ENCODE data around the gene BTC. TPM values are rescaled to one million over a fixed set of nuclear protein-coding genes. Genes with fewer than 3 reads are reported as not detected.

The BTC gene
- total and polyA plus RNA-seq, 9 of the 15 experiments (the other 6 are each of a cell fraction or from before 2014, with no cell fraction given), result not detected

DNA sequence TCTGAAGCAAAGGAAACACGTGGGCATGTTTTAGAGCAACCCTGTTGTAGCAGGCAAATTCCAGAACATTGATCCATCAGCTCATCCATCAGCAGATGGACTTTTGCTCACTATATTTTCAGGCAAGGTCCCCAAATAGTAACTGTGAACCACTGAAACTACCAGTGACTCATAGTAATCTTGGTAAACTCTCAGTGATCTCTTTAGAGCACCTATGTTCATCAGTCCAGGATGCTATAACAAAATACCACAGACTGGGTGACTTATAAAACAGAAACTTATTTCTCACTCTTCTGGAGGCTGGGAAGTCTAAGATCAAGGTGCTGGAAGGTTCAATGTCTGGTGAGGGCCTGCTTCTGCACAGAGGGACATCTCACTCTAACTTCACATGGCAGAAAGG, 28.9 kb upstream of the BTC start:
- no peak for ATAC-seq
- BruUV-seq (replicated peaks), result no TSS peak
- WGBS (ENCODE audit: insufficient coverage, low coverage, missing lambda C conversion rate), result 0% methylated on average over 1 of the region's 1 CpG
- no peaks in the 10 kb centered on the region for H3K9me1 ChIP-seq (ENCODE audit: control insufficient read depth, insufficient read depth, low read length)
- H3K27ac ChIP-seq (ENCODE audit: extremely low read depth, low read depth, low read length), result no peak overlapping the region
- intact Hi-C loops (cut with micrococcal nuclease) (no loop called here), in situ Hi-C loops (cut with MboI) (no loop called here)
- H3K27me3 ChIP-seq (ENCODE audit: control insufficient read depth in 2 of 2, insufficient read depth in 2 of 2, low read length in 2 of 2), result no peaks in the 10 kb centered on the region
- CTCF ChIA-PET (ENCODE audit: low intra/inter-chr PET ratio), result no interaction called here
- FAIRE-seq, result no peak
- TF ChIP-seq, protein P1, sequence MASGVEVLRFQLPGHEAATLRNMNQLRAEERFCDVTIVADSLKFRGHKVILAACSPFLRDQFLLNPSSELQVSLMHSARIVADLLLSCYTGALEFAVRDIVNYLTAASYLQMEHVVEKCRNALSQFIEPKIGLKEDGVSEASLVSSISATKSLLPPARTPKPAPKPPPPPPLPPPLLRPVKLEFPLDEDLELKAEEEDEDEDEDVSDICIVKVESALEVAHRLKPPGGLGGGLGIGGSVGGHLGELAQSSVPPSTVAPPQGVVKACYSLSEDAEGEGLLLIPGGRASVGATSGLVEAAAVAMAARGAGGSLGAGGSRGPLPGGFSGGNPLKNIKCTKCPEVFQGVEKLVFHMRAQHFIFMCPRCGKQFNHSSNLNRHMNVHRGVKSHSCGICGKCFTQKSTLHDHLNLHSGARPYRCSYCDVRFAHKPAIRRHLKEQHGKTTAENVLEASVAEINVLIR (CRISPR knock-in tag; IDR thresholded peaks at IDR 0.05), result no peak
- TF ChIP-seq, protein P2, sequence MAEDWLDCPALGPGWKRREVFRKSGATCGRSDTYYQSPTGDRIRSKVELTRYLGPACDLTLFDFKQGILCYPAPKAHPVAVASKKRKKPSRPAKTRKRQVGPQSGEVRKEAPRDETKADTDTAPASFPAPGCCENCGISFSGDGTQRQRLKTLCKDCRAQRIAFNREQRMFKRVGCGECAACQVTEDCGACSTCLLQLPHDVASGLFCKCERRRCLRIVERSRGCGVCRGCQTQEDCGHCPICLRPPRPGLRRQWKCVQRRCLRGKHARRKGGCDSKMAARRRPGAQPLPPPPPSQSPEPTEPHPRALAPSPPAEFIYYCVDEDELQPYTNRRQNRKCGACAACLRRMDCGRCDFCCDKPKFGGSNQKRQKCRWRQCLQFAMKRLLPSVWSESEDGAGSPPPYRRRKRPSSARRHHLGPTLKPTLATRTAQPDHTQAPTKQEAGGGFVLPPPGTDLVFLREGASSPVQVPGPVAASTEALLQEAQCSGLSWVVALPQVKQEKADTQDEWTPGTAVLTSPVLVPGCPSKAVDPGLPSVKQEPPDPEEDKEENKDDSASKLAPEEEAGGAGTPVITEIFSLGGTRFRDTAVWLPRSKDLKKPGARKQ (CRISPR knock-in tag; IDR thresholded peaks at IDR 0.05), result no peak
- no peak for TF ChIP-seq ZNF133 (CRISPR knock-in tag; IDR thresholded peaks at IDR 0.05)
- POLR2A ChIA-PET, result no interaction called here
- H3K9ac ChIP-seq (ENCODE audit: insufficient read depth in 1 of 2, low read depth in 2 of 2, low read length in 2 of 2), result no peak overlapping the region
- no peak overlapping the region for H2AFZ ChIP-seq (ENCODE audit: low read depth, low read length)
- no peaks in the 10 kb centered on the region for H4K20me1 ChIP-seq (replicated peaks; ENCODE audit: control insufficient read depth, insufficient read depth, low read length)
- no peaks in the 10 kb centered on the region for H3K4me1 ChIP-seq (replicated peaks in 1 of 2; ENCODE audit: control insufficient read depth in 2 of 2, insufficient read depth in 2 of 2, low read length in 2 of 2)
- no peak overlapping the region for H3K4me2 ChIP-seq (ENCODE audit: insufficient read depth, low read length)
- H3K9me3 ChIP-seq (replicated peaks; ENCODE audit: control insufficient read depth, insufficient read depth, low read depth, low read length), result no peaks in the 10 kb centered on the region
- no peak for DNase-seq (ENCODE audit: extremely low read depth in 1 of 4, low spot score in 3 of 4)
- no peaks in the 10 kb centered on the region for H3K79me2 ChIP-seq (ENCODE audit: control insufficient read depth, insufficient read depth, low read length)
- H3K4me3 ChIP-seq, result no peak overlapping the region
- no peaks in the 10 kb centered on the region for H3K36me3 ChIP-seq (ENCODE audit: control insufficient read depth, insufficient read depth, low read length)

DNA sequence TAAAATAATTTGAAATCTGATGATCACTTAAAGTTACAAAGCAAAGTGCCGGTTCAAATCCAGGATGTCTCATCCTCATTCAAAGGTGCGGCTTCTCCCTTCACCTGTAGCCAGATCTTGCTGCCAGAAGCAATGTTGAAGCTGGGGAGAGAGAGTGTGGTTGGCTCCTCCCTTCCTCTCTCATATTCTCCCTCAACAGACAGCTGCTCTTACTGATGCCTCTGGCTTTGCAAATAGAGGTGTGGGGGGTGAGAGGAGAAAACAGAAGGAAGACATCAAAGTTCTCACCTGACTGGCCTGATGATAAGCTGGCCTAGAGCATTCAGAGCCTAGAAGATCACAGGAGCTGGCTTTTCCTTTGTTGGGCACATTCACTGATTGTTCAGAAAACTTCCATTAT, 28.3 kb upstream of the BTC start:
- intact Hi-C loops (cut with micrococcal nuclease), result no loop called here
- no peak for TF ChIP-seq TRIM28 (IDR thresholded peaks at IDR 0.05)
- TF ChIP-seq, protein P3, sequence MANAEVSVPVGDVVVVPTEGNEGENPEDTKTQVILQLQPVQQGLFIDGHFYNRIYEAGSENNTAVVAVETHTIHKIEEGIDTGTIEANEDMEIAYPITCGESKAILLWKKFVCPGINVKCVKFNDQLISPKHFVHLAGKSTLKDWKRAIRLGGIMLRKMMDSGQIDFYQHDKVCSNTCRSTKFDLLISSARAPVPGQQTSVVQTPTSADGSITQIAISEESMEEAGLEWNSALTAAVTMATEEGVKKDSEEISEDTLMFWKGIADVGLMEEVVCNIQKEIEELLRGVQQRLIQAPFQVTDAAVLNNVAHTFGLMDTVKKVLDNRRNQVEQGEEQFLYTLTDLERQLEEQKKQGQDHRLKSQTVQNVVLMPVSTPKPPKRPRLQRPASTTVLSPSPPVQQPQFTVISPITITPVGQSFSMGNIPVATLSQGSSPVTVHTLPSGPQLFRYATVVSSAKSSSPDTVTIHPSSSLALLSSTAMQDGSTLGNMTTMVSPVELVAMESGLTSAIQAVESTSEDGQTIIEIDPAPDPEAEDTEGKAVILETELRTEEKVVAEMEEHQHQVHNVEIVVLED (CRISPR knock-in tag; IDR thresholded peaks at IDR 0.05), result no peak
- no peak for TF ChIP-seq RBM39 (optimal IDR thresholded peaks at IDR 0.05; ENCODE audit: low read depth, low read length)
- no peak for TF ChIP-seq ARHGAP35 (IDR thresholded peaks at IDR 0.05; ENCODE audit: partially characterized antibody)
- no peak for TF ChIP-seq ZNF76 (CRISPR knock-in tag; IDR thresholded peaks at IDR 0.05; ENCODE audit: borderline replicate concordance)
- no peak for TF ChIP-seq TEAD2 (tag; IDR thresholded peaks at IDR 0.05)
- TF ChIP-seq NFYB (IDR thresholded peaks at IDR 0.05; ENCODE audit: extremely low read depth, insufficient read length), result no peak
- TF ChIP-seq KLF10 (CRISPR knock-in tag; IDR thresholded peaks at IDR 0.05), result no peak
- no peak for TF ChIP-seq ZNF444 (CRISPR knock-in tag; IDR thresholded peaks at IDR 0.05)

More for the DNA sequence above, 28.3 kb upstream of the BTC start:
- Histone ChIP-seq H3K9ac (ENCODE audit: insufficient read depth in 1 of 2, low read depth in 2 of 2, low read length in 2 of 2) (no peak overlapping the region), H3K9me1 (ENCODE audit: control insufficient read depth, insufficient read depth, low read length) (no peaks in the 10 kb centered on the region), H3K4me2 (ENCODE audit: insufficient read depth, low read length) (no peak overlapping the region), H2AFZ (ENCODE audit: low read depth, low read length) (no peak overlapping the region), H3K4me1 (replicated peaks in 1 of 2; ENCODE audit: control insufficient read depth in 2 of 2, insufficient read depth in 2 of 2, low read length in 2 of 2) (no peaks in the 10 kb centered on the region), H3K36me3 (ENCODE audit: control insufficient read depth, insufficient read depth, low read length) (no peaks in the 10 kb centered on the region), H4K20me1 (replicated peaks; ENCODE audit: control insufficient read depth, insufficient read depth, low read length) (no peaks in the 10 kb centered on the region), H3K27me3 (ENCODE audit: control insufficient read depth in 2 of 2, insufficient read depth in 2 of 2, low read length in 2 of 2) (no peaks in the 10 kb centered on the region), H3K4me3 (no peak overlapping the region), H3K9me3 (replicated peaks; ENCODE audit: control insufficient read depth, insufficient read depth, low read depth, low read length) (no peaks in the 10 kb centered on the region), H3K79me2 (ENCODE audit: control insufficient read depth, insufficient read depth, low read length) (no peaks in the 10 kb centered on the region), H3K27ac (ENCODE audit: extremely low read depth, low read depth, low read length) (no peak overlapping the region)
- DNase-seq (ENCODE audit: extremely low read depth in 1 of 4, low spot score in 3 of 4), result no peak
- no TSS peak for BruUV-seq (replicated peaks)
- ChIA-PET POLR2A (no interaction called here), CTCF (ENCODE audit: low intra/inter-chr PET ratio) (no interaction called here)
- in situ Hi-C loops (cut with MboI), result no loop called here
- ATAC-seq, result no peak
- FAIRE-seq, result no peak
- 0% methylated on average over 1 of the region's 2 CpGs for WGBS (ENCODE audit: insufficient coverage, low coverage, missing lambda C conversion rate)
